NCI-H187 (cell line): ENCODE data around the gene SLC25A45.

Experiments used
- DNase-seq, 2 experiments: peaks; one replicate each; lab custom pipeline; 2025; lab: John Stamatoyannopoulos, UW

SLC25A45 gene

GRCh38 chr11:65382033-65382803, at the start of gene SLC25A45:
TSS of gene SLC25A45 (minus strand) at chr11:65382646. CDS start at chr11:65381951, 695 bp downstream.
- DNase-seq = peak; percentile 71 to 73

GRCh38 chr11:65431451-65432099, 49.1 kb upstream of the SLC25A45 start:
- DNase-seq = no peak

- DNase-seq = no peak
Observed at GRCh38 chr11:65430406-65431217, 48.2 kb upstream of the SLC25A45 start.

- no peak for DNase-seq
Observed at GRCh38 chr11:65429724-65430405, 47.4 kb upstream of the SLC25A45 start.

- peak in 1 of 2 experiments; percentile 18 for DNase-seq
Observed at GRCh38 chr11:65429068-65429681, 46.7 kb upstream of the SLC25A45 start.

- no peak for DNase-seq
Observed at GRCh38 chr11:65428578-65429067, 46.2 kb upstream of the SLC25A45 start.

GRCh38 chr11:65427691-65428577, 45.5 kb upstream of the SLC25A45 start:
- DNase-seq = peak in 1 of 2 experiments; percentile 40

- DNase-seq = no peak
Observed at GRCh38 chr11:65426839-65427690, 44.6 kb upstream of the SLC25A45 start.

GRCh38 chr11:65425971-65426838, 43.8 kb upstream of the SLC25A45 start:
- DNase-seq = no peak

- DNase-seq = peak in 1 of 2 experiments; percentile 30
Observed at GRCh38 chr11:65425105-65425970, 42.9 kb upstream of the SLC25A45 start.

GRCh38 chr11:65424205-65425104, 42.0 kb upstream of the SLC25A45 start:
- DNase-seq = no peak

GRCh38 chr11:65423516-65424204, 41.2 kb upstream of the SLC25A45 start:
- DNase-seq = peak in 1 of 2 experiments; percentile 43

- DNase-seq = peak; percentile 61
Observed at GRCh38 chr11:65422633-65423515, 40.4 kb upstream of the SLC25A45 start, which contains the start of gene NEAT1. TSS of gene NEAT1 (plus strand) at chr11:65422798.
